Loucy (cell line): ENCODE data around the gene ELF5.

Experiments used
- EZH2phosphoT487 ChIP-seq: fragments of 200-600 bp; IDR thresholded peaks from 2 replicates; pipeline ENCODE4 v1.6.1; 2018; ENCODE audit warnings: antibody characterized with exemption, mild to moderate bottlenecking, moderate library complexity, borderline replicate concordance
- TF ChIP-seq, protein P1 (sequence below): fragments of 200-600 bp; sonication (generic); conservative IDR thresholded peaks from 2 replicates; pipeline ENCODE4 v1.5.1; 2014; ENCODE audit warnings: mild to moderate bottlenecking, antibody characterized with exemption, low read length

DNA sequence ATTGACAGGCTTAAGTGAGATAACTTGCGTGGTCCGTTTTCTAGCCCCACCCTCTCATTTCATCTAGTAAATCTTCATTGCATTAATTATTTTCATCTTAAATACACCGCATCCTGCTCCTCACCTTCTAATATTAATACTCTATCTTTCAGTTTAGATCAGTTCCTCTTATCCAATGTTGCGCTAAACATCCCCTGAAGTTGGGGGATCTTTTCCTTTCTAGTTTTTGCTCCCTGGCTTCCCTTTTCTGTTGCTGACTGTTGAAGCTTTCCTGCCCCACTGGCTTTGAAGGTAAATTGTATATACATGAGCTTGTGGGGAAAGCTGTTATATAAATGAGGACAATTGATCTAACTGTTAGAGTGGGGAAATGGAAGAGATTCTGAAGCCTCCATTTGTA is 67.6 kb downstream of the ELF5 start:
- TF ChIP-seq, protein P1, sequence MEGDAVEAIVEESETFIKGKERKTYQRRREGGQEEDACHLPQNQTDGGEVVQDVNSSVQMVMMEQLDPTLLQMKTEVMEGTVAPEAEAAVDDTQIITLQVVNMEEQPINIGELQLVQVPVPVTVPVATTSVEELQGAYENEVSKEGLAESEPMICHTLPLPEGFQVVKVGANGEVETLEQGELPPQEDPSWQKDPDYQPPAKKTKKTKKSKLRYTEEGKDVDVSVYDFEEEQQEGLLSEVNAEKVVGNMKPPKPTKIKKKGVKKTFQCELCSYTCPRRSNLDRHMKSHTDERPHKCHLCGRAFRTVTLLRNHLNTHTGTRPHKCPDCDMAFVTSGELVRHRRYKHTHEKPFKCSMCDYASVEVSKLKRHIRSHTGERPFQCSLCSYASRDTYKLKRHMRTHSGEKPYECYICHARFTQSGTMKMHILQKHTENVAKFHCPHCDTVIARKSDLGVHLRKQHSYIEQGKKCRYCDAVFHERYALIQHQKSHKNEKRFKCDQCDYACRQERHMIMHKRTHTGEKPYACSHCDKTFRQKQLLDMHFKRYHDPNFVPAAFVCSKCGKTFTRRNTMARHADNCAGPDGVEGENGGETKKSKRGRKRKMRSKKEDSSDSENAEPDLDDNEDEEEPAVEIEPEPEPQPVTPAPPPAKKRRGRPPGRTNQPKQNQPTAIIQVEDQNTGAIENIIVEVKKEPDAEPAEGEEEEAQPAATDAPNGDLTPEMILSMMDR: no peak
- TF ChIP-seq EZH2phosphoT487: no peak
